Retinal pigment epithelial cell (primary cell): Measurements from ENCODE around the gene TMEM169.
"Not testable (repeated sequence)": the region's sequence is repeated elsewhere in the genome, so short reads cannot be mapped to it uniquely, and the experiment has no call there.

ENCODE experiments used
- DNase-seq: peaks from one replicate; pipeline ENCODE4 v3.0.0-alpha.2; 2010; ENCODE audit warnings: low read depth
- H3K4me3 ChIP-seq: 2 replicates; pipeline ENCODE4 v1.5.1; 2011; ENCODE audit warnings: mild to moderate bottlenecking, low read length, control low read depth, moderate library complexity
- TF ChIP-seq, protein P1 (sequence below): conservative IDR thresholded peaks from 2 replicates; pipeline ENCODE4 v1.5.1; 2011; ENCODE audit warnings: low read depth, low read length, control low read depth, inconsistent platforms

Gene TMEM169

DNA sequence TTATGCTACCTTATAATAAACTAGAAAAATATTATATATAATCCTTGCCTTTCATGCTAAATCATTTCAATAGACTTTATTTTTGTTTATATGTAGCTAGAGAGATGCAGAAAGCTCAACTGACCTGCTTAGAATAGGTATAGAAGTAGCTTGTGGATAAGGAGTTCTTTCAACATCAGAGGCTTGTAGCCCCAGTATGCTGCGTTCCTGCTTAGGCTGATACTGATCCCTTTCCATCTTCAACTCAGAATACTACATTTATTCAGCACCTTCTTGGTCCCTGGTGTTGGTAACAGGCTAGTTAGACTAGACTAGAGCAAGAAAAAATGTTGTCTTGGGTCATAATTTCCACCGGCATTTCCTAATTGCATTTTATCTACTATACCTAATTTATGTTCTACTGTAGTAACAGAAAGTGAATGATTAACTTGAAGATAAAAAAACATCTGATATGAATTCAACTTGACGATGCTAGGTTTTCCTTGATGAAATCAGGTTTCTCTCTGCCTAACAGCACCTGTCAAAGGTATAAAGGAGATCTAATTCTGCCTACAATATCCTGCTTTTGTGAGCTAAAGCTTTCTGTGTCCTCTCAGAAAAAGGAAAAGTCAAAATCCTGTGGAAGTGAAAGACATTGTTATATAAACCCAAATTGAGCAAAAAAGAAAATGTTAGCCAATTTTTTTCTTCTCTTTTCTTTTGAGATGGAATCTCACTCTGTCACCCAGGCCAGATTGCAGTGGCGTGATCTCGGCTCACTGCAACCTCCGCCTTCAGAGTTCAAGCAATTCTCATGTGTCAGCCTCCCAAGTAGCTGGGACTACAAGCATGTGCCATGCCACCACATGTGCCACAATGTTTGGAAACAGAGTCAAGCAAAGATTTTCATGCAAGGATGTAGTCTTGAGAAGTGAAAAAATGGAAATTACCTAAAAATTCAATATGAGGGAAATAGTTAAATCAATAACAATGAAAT is 5.9 kb upstream of the TMEM169 start:
- no peak for DNase-seq
- TF ChIP-seq, protein P1, sequence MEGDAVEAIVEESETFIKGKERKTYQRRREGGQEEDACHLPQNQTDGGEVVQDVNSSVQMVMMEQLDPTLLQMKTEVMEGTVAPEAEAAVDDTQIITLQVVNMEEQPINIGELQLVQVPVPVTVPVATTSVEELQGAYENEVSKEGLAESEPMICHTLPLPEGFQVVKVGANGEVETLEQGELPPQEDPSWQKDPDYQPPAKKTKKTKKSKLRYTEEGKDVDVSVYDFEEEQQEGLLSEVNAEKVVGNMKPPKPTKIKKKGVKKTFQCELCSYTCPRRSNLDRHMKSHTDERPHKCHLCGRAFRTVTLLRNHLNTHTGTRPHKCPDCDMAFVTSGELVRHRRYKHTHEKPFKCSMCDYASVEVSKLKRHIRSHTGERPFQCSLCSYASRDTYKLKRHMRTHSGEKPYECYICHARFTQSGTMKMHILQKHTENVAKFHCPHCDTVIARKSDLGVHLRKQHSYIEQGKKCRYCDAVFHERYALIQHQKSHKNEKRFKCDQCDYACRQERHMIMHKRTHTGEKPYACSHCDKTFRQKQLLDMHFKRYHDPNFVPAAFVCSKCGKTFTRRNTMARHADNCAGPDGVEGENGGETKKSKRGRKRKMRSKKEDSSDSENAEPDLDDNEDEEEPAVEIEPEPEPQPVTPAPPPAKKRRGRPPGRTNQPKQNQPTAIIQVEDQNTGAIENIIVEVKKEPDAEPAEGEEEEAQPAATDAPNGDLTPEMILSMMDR = no peak
- no peak overlapping the region for H3K4me3 ChIP-seq

DNA sequence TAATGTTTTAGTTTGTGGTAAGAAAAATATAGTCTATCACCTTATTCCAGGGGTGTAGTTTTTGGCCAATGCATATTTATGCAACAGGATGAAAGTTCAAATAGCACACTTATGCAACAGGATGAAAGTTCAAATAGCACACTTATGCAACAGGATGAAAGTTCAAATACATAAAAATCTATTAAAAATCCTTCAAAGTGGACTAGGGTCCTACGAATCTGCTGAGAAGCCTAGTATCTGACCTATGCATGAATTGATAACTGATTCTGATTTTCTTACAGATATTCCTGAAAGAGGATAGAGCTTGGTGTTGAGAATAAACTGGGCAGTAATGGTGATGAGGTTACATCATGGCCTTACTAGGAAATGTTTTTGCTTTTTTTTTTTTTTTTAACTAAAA is 2.9 kb upstream of the TMEM169 start:
- DNase-seq = no peak
- TF ChIP-seq, protein P1 = no peak
- no peak overlapping the region for H3K4me3 ChIP-seq

DNA sequence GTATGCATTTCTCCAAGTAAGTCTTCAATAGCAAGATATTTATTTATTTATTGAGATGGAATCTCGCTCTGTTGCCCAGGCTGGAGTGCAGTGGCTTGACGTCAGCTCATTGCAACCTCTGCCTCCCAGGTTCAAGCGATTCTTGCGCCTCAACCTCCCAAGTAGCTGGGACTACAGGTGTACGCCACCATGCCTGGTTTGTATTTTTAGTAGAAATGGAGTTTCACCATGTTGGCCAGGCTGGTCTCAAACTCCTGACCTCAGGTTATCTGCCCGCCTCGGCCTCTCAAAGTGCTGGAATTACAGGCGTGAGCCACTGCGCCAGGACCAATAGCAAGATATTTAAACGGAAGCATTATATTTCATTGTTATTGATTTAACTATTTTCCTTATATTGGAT is 1.7 kb upstream of the TMEM169 start:
- not testable (repeated sequence) for H3K4me3 ChIP-seq, DNase-seq

DNA sequence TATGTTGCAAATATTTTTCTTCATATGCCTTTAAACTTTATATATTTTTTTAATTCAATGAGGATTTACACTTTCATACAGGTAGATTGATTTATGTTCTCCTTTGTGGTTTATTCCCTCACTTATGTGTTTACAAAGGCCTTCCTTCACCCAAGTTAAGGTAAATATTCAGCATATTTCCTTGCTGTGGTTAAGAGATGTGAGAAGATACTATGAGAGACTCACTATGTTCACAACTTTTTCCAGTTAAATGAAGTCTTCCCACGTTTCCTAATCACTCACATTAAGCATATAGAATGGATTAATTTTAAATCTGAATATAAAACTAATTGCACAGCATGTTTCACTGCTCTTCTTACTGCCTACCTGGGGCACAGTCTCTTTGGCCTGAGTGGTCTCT is 707 bp upstream of the TMEM169 start:
- TF ChIP-seq, protein P1 = no peak
- no peak for DNase-seq
- peak overlapping the region; percentile 75 for H3K4me3 ChIP-seq

GRCh38 chr2:216082117-216082711 is 495 bp downstream of the TMEM169 start:
- H3K4me3 ChIP-seq = peak overlapping the region; percentile 75
- no peak for DNase-seq
- TF ChIP-seq, protein P1 = no peak

DNA sequence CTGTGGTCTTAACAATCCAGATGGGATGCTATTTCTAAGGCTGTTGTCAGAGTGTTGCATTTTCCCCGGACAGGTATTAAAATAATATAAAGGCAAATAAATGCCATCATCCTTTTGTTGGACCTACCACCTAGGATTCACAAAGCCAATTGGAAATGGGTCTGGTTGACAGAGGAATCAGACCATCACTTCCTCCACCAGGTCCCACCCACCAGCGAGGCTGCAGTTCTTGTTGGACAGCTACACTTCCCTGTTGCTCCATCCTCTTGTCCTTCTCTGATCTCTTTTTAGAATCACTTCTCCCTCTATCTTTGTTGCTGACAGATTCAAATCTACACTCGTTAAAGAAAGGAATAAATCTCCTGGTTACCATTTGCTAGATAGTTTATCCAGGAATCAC is 1.1 kb downstream of the TMEM169 start:
- no peak for DNase-seq
- TF ChIP-seq, protein P1 = no peak
- no peak overlapping the region for H3K4me3 ChIP-seq

DNA sequence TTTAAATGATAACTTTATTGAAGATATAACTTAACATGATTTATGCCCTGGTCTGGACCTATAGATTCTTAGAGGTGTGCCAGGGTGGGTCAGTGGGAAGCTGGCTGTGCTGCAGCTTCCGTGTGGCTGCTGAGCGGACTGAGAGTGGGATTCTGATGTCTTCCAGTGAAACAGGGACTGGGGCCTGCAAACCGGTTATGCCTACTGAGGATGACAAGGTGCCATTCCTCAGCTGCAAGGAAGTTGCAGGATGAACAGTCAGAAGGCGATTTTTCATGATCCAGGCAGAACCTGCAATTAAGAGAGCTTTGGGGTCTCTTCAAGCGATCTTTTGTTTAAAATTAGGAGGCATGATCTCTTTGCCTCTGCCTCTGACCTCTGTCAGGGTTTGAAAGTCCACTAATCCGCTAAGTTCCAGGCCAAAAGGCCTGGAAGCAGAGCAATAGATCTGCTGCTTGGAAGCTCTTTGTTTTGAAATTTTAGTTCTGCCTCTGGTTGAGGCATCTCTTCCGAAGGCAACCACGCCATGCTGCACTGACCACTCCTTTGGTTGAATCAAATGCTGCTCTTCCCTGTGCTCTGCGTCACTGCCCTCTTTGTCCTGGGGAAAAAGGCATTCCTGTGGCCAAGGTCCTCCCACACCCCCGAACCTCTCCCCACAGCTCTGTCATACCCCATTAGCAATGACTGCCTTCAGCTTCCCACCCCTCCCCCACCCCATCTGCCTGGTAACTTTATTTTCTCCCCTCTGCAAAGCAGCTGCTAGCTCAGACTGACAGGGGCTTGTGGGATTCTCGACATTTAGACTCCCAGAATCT is 2.0 kb downstream of the TMEM169 start:
- peak; percentile 83 for DNase-seq
- H3K4me3 ChIP-seq = no peak overlapping the region
- TF ChIP-seq, protein P1 = no peak
